ENCODE data around the gene TCAP. TPM values are rescaled to one million over a fixed set of nuclear protein-coding genes. Genes with fewer than 3 reads are reported as not detected.

TCAP gene
- total RNA-seq, result 0.07 TPM in 1 of 2 replicates, not detected in the other

- no peak for DNase-seq (ENCODE audit: low read depth)
- no peak for TF ChIP-seq CTCF (conservative IDR thresholded peaks at IDR 0.05; ENCODE audit: low read depth, low read length)
- H3K4me3 ChIP-seq (ENCODE audit: low read depth, low read length), result no peak within 1 kb of the TSS
Observed at GRCh38 chr17:39664581-39665561, at the start of gene TCAP. Gene TCAP (plus strand): TSS chr17:39665349. CDS start chr17:39665360, 11 bp downstream.

- DNase-seq (ENCODE audit: low read depth), result no peak
- TF ChIP-seq CTCF (conservative IDR thresholded peaks at IDR 0.05; ENCODE audit: low read depth, low read length), result no peak
- H3K4me3 ChIP-seq (ENCODE audit: low read depth, low read length), result no peak overlapping the region
Observed at GRCh38 chr17:39615434-39615833, 49.7 kb upstream of the TCAP start.

GRCh38 chr17:39617100-39617445, 48.1 kb upstream of the TCAP start:
- no peak for DNase-seq (ENCODE audit: low read depth)
- TF ChIP-seq CTCF (conservative IDR thresholded peaks at IDR 0.05; ENCODE audit: low read depth, low read length), result no peak

GRCh38 chr17:39617446-39618245, 47.5 kb upstream of the TCAP start:
- no peak for DNase-seq (ENCODE audit: low read depth)
- no peak for TF ChIP-seq CTCF (conservative IDR thresholded peaks at IDR 0.05; ENCODE audit: low read depth, low read length)
- peak overlapping the region; percentile 72 for H3K4me3 ChIP-seq (ENCODE audit: low read depth, low read length)

More at GRCh38 chr17:39617100-39617445, 48.1 kb upstream of the TCAP start:
- H3K4me3 ChIP-seq (ENCODE audit: low read depth, low read length), result no peak overlapping the region

GRCh38 chr17:39618246-39618913, 46.8 kb upstream of the TCAP start:
- no peak for DNase-seq (ENCODE audit: low read depth)
- no peak for TF ChIP-seq CTCF (conservative IDR thresholded peaks at IDR 0.05; ENCODE audit: low read depth, low read length)
- H3K4me3 ChIP-seq (ENCODE audit: low read depth, low read length), result peak overlapping the region; percentile 72

GRCh38 chr17:39618956-39619785, 46.0 kb upstream of the TCAP start:
- peak overlapping the region; percentile 72 for H3K4me3 ChIP-seq (ENCODE audit: low read depth, low read length)
- no peak for TF ChIP-seq CTCF (conservative IDR thresholded peaks at IDR 0.05; ENCODE audit: low read depth, low read length)
- no peak for DNase-seq (ENCODE audit: low read depth)
